Neural crest cell (in vitro differentiated cells): ENCODE results near the gene ZNF264. TPM values are rescaled to one million over a fixed set of nuclear protein-coding genes. Genes with fewer than 3 reads are reported as not detected.

Experiments
- DNase-seq: peaks from one replicate; pipeline ENCODE4 v3.0.0; 2021; ENCODE audit warnings: low read depth, mixed read lengths, low spot score
- H3K27ac Mint-ChIP-seq: one replicate; pipeline ENCODE4 v1.8.0; 2021; ENCODE audit warnings: mild to moderate bottlenecking, mixed read lengths; ENCODE audit not compliant: unreplicated experiment
- H3K27me3 Mint-ChIP-seq: 2 replicates; pipeline ENCODE4 v1.8.0; 2021; ENCODE audit warnings: low read depth, mild to moderate bottlenecking, mixed read lengths
- H3K36me3 Mint-ChIP-seq: 2 replicates; pipeline ENCODE4 v1.8.0; 2021; ENCODE audit warnings: low read depth, mild to moderate bottlenecking, mixed read lengths
- H3K4me1 Mint-ChIP-seq: 2 replicates; pipeline ENCODE4 v1.8.0; 2021; ENCODE audit warnings: mixed read lengths
- H3K4me3 Mint-ChIP-seq: one replicate; pipeline ENCODE4 v1.8.0; 2021; ENCODE audit warnings: mild to moderate bottlenecking, mixed read lengths
- H3K9me3 Mint-ChIP-seq: 2 replicates; pipeline ENCODE4 v1.8.0; 2021; ENCODE audit warnings: mixed read lengths
- CTCF ChIP-seq: fragments of 200-600 bp; sonication (generic); conservative IDR thresholded peaks from 2 replicates; pipeline ENCODE4 v1.5.0; 2021; ENCODE audit warnings: antibody characterized with exemption, mild to moderate bottlenecking
- total RNA-seq: library from RNA; stranded (reverse); gene quantifications from 2 replicates; pipeline ENCODE4 v1.2.1, GENCODE V29; 2021

Gene ZNF264
- total RNA-seq, 1 donor from 2014 or later: 35.9 TPM

GRCh38 chr19:57262044-57262443 lies 70.7 kb downstream of the ZNF264 start:
- Mint-ChIP-seq H3K4me1 (no peaks in the 10 kb centered on the region), H3K9me3 (no peaks in the 10 kb centered on the region), H3K36me3 (peaks cover 10% of the 10 kb centered on the region), H3K4me3 (no peak overlapping the region), H3K27ac (no peak overlapping the region), H3K27me3 (no peaks in the 10 kb centered on the region)
- no peak for DNase-seq
- TF ChIP-seq CTCF: no peak

- DNase-seq: no peak
- H3K36me3 Mint-ChIP-seq: peaks cover 10% of the 10 kb centered on the region
- no peaks in the 10 kb centered on the region for H3K9me3 Mint-ChIP-seq
- no peak overlapping the region for H3K27ac Mint-ChIP-seq
- H3K4me3 Mint-ChIP-seq: no peak overlapping the region
- no peaks in the 10 kb centered on the region for H3K4me1 Mint-ChIP-seq
- H3K27me3 Mint-ChIP-seq: no peaks in the 10 kb centered on the region
- no peak for TF ChIP-seq CTCF
Measured at GRCh38 chr19:57263244-57263741, 72.0 kb downstream of the ZNF264 start.

- no peak overlapping the region for H3K27ac Mint-ChIP-seq
- TF ChIP-seq CTCF: no peak
- H3K4me3 Mint-ChIP-seq: no peak overlapping the region
- H3K27me3 Mint-ChIP-seq: no peaks in the 10 kb centered on the region
- no peaks in the 10 kb centered on the region for H3K4me1 Mint-ChIP-seq
- H3K9me3 Mint-ChIP-seq: no peaks in the 10 kb centered on the region
- peaks cover 2% of the 10 kb centered on the region for H3K36me3 Mint-ChIP-seq
- DNase-seq: no peak
Measured at GRCh38 chr19:57267291-57267690, 76.0 kb downstream of the ZNF264 start.

GRCh38 chr19:57269515-57270250 lies 78.4 kb downstream of the ZNF264 start:
- Mint-ChIP-seq H3K27me3 (no peaks in the 10 kb centered on the region), H3K27ac (no peak overlapping the region), H3K36me3 (peaks cover 2% of the 10 kb centered on the region), H3K9me3 (no peaks in the 10 kb centered on the region), H3K4me1 (no peaks in the 10 kb centered on the region), H3K4me3 (no peak overlapping the region)
- no peak for TF ChIP-seq CTCF
- DNase-seq: no peak

GRCh38 chr19:57271280-57271679 lies 80.0 kb downstream of the ZNF264 start:
- H3K4me1 Mint-ChIP-seq: no peaks in the 10 kb centered on the region
- no peaks in the 10 kb centered on the region for H3K36me3 Mint-ChIP-seq
- no peak for TF ChIP-seq CTCF
- H3K27me3 Mint-ChIP-seq: no peaks in the 10 kb centered on the region
- H3K27ac Mint-ChIP-seq: no peak overlapping the region
- no peaks in the 10 kb centered on the region for H3K9me3 Mint-ChIP-seq
- DNase-seq: no peak
- no peak overlapping the region for H3K4me3 Mint-ChIP-seq

Other genes with a start within 250 kb of the ZNF264 start
- gene USP29, start 71.5 kb upstream of the ZNF264 start, total RNA-seq: not detected in 2 replicates
- not detected in 2 replicates for gene ZIM3, start 46.3 kb upstream of the ZNF264 start, total RNA-seq
- not detected in 2 replicates for gene DUXA, start 24.0 kb upstream of the ZNF264 start, total RNA-seq
- gene AURKC, start 39.5 kb downstream of the ZNF264 start, total RNA-seq: 0.80 and 0.89 TPM in 2 replicates
- 15.5 and 16.1 TPM in 2 replicates for gene ZNF805, start 49.1 kb downstream of the ZNF264 start, total RNA-seq
- gene ZNF460, start 89.0 kb downstream of the ZNF264 start, total RNA-seq: 58.5 and 59.1 TPM in 2 replicates
- 9.1 and 10.1 TPM in 2 replicates for gene ZNF543, start 129.0 kb downstream of the ZNF264 start, total RNA-seq
- gene ZNF304, start 159.8 kb downstream of the ZNF264 start, total RNA-seq: 10.9 and 11.3 TPM in 2 replicates
- 10.3 and 13.3 TPM in 2 replicates for gene TRAPPC2B, start 172.1 kb downstream of the ZNF264 start, total RNA-seq
- gene ZNF547, start 172.1 kb downstream of the ZNF264 start, total RNA-seq: 5.2 and 8.7 TPM in 2 replicates
- 22.1 and 22.4 TPM in 2 replicates for gene ZNF548, start 198.4 kb downstream of the ZNF264 start, total RNA-seq
- 9.2 and 11.3 TPM in 2 replicates for gene ZNF17, start 219.7 kb downstream of the ZNF264 start, total RNA-seq
- 26.1 and 26.3 TPM in 2 replicates for gene ZNF749, start 243.8 kb downstream of the ZNF264 start, total RNA-seq